Panc1 (cell line): ENCODE results near the gene EHD4. TPM values are rescaled to one million over a fixed set of nuclear protein-coding genes. Genes with fewer than 3 reads are reported as not detected.

Experiments
- ATAC-seq: fragments of 200-7000 bp; cut with Tn5 transposase; 2 replicates; pipeline ENCODE4 v1.9.1; 2020; ENCODE audit warnings: mild to moderate bottlenecking, moderate library complexity
- BruUV-seq: library from RNA; stranded (reverse); fragments of 400-500 nt; replicated peaks from 2 replicates; lab custom pipeline; 2021; lab: Mats Ljungman, UMichigan
- CTCF ChIA-PET: fragments of 300-600 bp; sonication (Branson Sonifier 250); formaldehyde crosslinking; loops from one replicate; lab custom pipeline; 2022; ENCODE audit warnings: antibody characterized with exemption; lab: Charles Lee
- POLR2A ChIA-PET: fragments of 300-600 bp; sonication (Branson Sonifier 250); formaldehyde crosslinking; loops from one replicate; lab custom pipeline; 2022; ENCODE audit warnings: antibody characterized with exemption; lab: Charles Lee
- DNase-seq: peaks from one replicate; pipeline ENCODE4 v3.0.0-alpha.2; 2010; ENCODE audit warnings: low read depth, low spot score
- H3K27ac ChIP-seq: 2 replicates; pipeline ENCODE4 v1.5.1; 2011; ENCODE audit warnings: mild to moderate bottlenecking, low read length, inconsistent platforms
- H3K27me3 ChIP-seq: fragments of 200-500 bp; sonication (Bioruptor generic); 2 replicates; pipeline ENCODE4 v1.6.0; 2014; ENCODE audit warnings: low read length, inconsistent platforms; ENCODE audit not compliant: control insufficient read depth, insufficient read depth
- H3K36me3 ChIP-seq: fragments of 200-500 bp; sonication (Bioruptor generic); 2 replicates; pipeline ENCODE4 v1.5.1; 2014; ENCODE audit warnings: inconsistent platforms, mild to moderate bottlenecking, low read length, moderate library complexity; ENCODE audit not compliant: control insufficient read depth, insufficient read depth
- H3K4me1 ChIP-seq: 2 replicates; pipeline ENCODE4 v1.5.1; 2011; ENCODE audit warnings: inconsistent platforms, mild to moderate bottlenecking, low read length, moderate library complexity; ENCODE audit not compliant: control insufficient read depth, insufficient read depth
- H3K4me3 ChIP-seq, 2 experiments: 2 replicates each; pipeline ENCODE4 v1.5.1; 2011 to 2012; ENCODE audit warnings: low read depth in 2 of 2, low read length in 2 of 2, mild to moderate bottlenecking in 2 of 2, inconsistent platforms in 1 of 2, moderate library complexity in 1 of 2
- H3K9me3 ChIP-seq: fragments of 200-500 bp; sonication (Bioruptor generic); 2 replicates; pipeline ENCODE4 v1.5.1; 2014; ENCODE audit warnings: low read depth, mild to moderate bottlenecking, inconsistent platforms, low read length, moderate library complexity; ENCODE audit not compliant: control insufficient read depth, insufficient read depth
- POLR2AphosphoS5 ChIP-seq: IDR thresholded peaks from 2 replicates; pipeline ENCODE4 v1.6.1; 2012; ENCODE audit warnings: mild to moderate bottlenecking, low read depth, low read length, moderate library complexity
- SIN3A ChIP-seq: IDR thresholded peaks from 2 replicates; pipeline ENCODE4 v1.6.1; 2012; ENCODE audit warnings: low read depth, mild to moderate bottlenecking, low read length, moderate library complexity, borderline replicate concordance; ENCODE audit not compliant: insufficient read depth
- TCF7L2 ChIP-seq: IDR thresholded peaks from 2 replicates; pipeline ENCODE4 v1.6.1; 2011; ENCODE audit warnings: mild to moderate bottlenecking, low read depth, low read length, inconsistent platforms
- in situ Hi-C: cut with HindIII; loops from 2 replicates; pipeline ENCODE4 v1.10.0; 2016; ENCODE audit warnings: low sequenced_read_pairs, low pct_unique_long_range_greater_than_20kb
- intact Hi-C: fragments of 100-400 bp; cut with micrococcal nuclease; formaldehyde crosslinking; loops from one replicate; pipeline ENCODE4 v1.10.0; 2022; ENCODE audit not compliant: unreplicated experiment
- total RNA-seq: library from RNA; stranded (reverse); gene quantifications from one replicate; pipeline ENCODE4 v1.2.1, GENCODE V29; 2021; ENCODE audit not compliant: unreplicated experiment
- TF ChIP-seq, protein P1 (sequence below): fragments of 450-650 bp; IDR thresholded peaks from 2 replicates; pipeline ENCODE4 v1.5.1; 2017; ENCODE audit warnings: mild to moderate bottlenecking
- TF ChIP-seq, protein P2 (sequence below), 2 experiments: IDR thresholded peaks; 2 replicates each; pipeline ENCODE4 v1.6.1; 2011 to 2012; ENCODE audit warnings: low read depth in 2 of 2, control low read depth in 1 of 2, low read length in 1 of 2, mild to moderate bottlenecking in 1 of 2, moderate library complexity in 1 of 2; ENCODE audit not compliant: insufficient read depth in 1 of 2

Gene EHD4
- total RNA-seq, 1 experiment from 2014 or later = 43.2 TPM

DNA sequence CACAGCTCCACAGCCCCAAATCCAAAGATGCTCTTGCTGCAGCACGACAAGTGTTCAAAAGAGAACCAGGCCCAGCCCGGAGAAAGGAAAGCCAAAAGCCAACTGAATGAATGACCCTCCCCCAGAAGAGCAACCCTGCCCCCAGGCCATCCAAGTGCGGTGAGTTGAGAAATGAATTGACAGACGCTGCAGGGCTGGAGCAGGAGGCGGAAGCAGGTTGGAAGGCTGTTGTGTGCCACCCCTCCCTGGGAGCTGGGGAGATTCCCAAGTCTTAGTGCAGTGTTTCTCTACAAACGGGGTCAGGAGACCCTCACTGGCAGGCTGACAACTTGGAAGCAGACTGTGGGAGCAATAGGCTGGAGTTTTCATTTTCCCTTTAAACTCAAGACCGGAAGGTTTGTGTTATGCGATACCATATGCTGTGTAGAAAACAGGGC, 75.0 kb downstream of the EHD4 start:
- in situ Hi-C loops (no loop called here), intact Hi-C loops (no loop called here)
- Histone ChIP-seq H3K27ac (no peak overlapping the region), H3K27me3 (no peaks in the 10 kb centered on the region), H3K9me3 (no peaks in the 10 kb centered on the region), H3K4me3 (no peak overlapping the region), H3K36me3 (peaks cover 7% of the 10 kb centered on the region), H3K4me1 (peaks cover 10% of the 10 kb centered on the region)
- no TSS peak for BruUV-seq
- TF ChIP-seq TCF7L2 = no peak
- TF ChIP-seq, protein P1, sequence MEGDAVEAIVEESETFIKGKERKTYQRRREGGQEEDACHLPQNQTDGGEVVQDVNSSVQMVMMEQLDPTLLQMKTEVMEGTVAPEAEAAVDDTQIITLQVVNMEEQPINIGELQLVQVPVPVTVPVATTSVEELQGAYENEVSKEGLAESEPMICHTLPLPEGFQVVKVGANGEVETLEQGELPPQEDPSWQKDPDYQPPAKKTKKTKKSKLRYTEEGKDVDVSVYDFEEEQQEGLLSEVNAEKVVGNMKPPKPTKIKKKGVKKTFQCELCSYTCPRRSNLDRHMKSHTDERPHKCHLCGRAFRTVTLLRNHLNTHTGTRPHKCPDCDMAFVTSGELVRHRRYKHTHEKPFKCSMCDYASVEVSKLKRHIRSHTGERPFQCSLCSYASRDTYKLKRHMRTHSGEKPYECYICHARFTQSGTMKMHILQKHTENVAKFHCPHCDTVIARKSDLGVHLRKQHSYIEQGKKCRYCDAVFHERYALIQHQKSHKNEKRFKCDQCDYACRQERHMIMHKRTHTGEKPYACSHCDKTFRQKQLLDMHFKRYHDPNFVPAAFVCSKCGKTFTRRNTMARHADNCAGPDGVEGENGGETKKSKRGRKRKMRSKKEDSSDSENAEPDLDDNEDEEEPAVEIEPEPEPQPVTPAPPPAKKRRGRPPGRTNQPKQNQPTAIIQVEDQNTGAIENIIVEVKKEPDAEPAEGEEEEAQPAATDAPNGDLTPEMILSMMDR = no peak
- TF ChIP-seq SIN3A = no peak
- no peak for TF ChIP-seq POLR2AphosphoS5
- TF ChIP-seq, protein P2, sequence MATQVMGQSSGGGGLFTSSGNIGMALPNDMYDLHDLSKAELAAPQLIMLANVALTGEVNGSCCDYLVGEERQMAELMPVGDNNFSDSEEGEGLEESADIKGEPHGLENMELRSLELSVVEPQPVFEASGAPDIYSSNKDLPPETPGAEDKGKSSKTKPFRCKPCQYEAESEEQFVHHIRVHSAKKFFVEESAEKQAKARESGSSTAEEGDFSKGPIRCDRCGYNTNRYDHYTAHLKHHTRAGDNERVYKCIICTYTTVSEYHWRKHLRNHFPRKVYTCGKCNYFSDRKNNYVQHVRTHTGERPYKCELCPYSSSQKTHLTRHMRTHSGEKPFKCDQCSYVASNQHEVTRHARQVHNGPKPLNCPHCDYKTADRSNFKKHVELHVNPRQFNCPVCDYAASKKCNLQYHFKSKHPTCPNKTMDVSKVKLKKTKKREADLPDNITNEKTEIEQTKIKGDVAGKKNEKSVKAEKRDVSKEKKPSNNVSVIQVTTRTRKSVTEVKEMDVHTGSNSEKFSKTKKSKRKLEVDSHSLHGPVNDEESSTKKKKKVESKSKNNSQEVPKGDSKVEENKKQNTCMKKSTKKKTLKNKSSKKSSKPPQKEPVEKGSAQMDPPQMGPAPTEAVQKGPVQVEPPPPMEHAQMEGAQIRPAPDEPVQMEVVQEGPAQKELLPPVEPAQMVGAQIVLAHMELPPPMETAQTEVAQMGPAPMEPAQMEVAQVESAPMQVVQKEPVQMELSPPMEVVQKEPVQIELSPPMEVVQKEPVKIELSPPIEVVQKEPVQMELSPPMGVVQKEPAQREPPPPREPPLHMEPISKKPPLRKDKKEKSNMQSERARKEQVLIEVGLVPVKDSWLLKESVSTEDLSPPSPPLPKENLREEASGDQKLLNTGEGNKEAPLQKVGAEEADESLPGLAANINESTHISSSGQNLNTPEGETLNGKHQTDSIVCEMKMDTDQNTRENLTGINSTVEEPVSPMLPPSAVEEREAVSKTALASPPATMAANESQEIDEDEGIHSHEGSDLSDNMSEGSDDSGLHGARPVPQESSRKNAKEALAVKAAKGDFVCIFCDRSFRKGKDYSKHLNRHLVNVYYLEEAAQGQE (IDR thresholded peaks at IDR 0.05; ENCODE audit: insufficient read depth in 1 of 2, low read depth in 2 of 2, low read length in 1 of 2) = no peak
- DNase-seq (no peak), ATAC-seq (no peak)
- CTCF ChIA-PET = no interaction called here
- POLR2A ChIA-PET = interaction anchor here (0.6 kb wide), 1 partner anchor 13 kb away, joined by 3 read pairs; no protein-coding TSS in a partner anchor

DNA sequence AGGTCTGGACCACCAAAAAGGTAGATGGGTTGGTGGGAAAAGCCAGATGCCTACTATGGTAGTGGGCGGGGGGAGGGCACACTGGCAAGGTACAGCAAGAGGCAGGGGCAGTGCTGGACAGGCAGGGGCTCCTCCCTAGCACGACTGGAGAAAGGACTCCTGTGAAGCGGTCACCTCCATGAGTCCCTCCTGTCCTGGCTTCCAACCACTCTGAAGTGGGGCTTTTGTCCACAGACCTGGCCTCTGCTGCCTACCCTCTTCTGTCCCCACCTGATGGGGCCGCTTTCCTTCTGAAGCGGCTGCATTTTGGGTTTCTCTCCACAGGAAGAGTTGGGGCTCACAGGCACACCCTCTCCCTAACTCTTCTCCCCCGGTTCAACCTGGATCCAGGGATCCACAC, 75.8 kb downstream of the EHD4 start:
- Histone ChIP-seq H3K27ac (no peak overlapping the region), H3K4me1 (peaks cover 10% of the 10 kb centered on the region), H3K36me3 (peaks cover 7% of the 10 kb centered on the region), H3K9me3 (no peaks in the 10 kb centered on the region), H3K4me3 (no peak overlapping the region), H3K27me3 (no peaks in the 10 kb centered on the region)
- TF ChIP-seq SIN3A (no peak), POLR2AphosphoS5 (no peak), TCF7L2 (no peak)
- TF ChIP-seq, protein P1 = no peak
- TF ChIP-seq, protein P2 (IDR thresholded peaks at IDR 0.05; ENCODE audit: insufficient read depth in 1 of 2, low read depth in 2 of 2, low read length in 1 of 2) = no peak
- CTCF ChIA-PET = no interaction called here
- in situ Hi-C loops = no loop called here
- POLR2A ChIA-PET = no interaction called here
- intact Hi-C loops = no loop called here
- no peak for DNase-seq
- no TSS peak for BruUV-seq
- ATAC-seq = no peak
